CD4-positive, alpha-beta T cell treated with Interferon alpha-2 for 1 hour (primary cell): ENCODE measurements around the gene FAM193A.
A peak's percentile ranks its signal among the peaks of the same experiment; 100 is the strongest.
"Not testable (repeated sequence)": the region's sequence is repeated elsewhere in the genome, so short reads cannot be mapped to it uniquely, and the experiment has no call there.

Source experiments
- DNase-seq, 2 donors: peaks; one replicate each; pipeline ENCODE4 v3.0.0-alpha.2; 2020 to 2022

Gene FAM193A

DNA sequence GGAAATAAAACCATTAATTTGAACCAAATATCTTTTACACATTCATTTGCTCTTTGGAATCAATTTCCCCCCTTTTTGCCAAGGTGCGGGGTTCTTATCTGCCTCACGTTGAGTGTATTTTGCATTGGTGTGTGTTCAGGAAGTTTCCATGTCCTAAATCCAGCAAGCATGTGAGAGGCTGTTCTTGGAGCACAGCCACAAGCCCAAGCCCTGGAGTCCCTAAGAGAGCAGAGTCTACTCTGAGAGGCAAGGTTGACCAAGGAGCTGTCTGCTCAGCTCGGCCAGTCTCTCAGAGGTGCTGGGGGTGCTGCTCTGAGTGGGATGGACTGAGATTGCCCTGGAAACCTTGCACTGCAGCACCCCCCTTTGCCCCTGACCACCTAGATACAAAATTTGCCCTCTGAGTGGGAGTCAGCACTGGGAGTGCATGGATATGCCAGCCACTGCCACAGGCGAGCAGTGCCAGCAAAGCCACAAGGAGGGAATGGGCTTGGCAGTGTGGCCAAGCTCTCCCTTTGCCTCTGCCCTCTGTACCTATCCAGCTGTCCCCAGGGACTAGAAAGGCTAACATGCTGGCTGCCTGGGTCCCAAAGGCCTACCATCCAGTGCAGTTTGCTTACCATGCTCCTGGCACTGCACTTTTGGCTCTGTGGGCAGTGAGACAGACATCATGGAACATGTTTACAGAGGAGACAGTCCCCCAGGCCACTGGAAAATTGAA is 20.5 kb upstream of the FAM193A start:
- no peak for DNase-seq

GRCh38 chr4:2516635-2517034 is 19.8 kb upstream of the FAM193A start:
- DNase-seq: no peak

GRCh38 chr4:2526559-2526958 is 9.9 kb upstream of the FAM193A start:
- DNase-seq: no peak

DNA sequence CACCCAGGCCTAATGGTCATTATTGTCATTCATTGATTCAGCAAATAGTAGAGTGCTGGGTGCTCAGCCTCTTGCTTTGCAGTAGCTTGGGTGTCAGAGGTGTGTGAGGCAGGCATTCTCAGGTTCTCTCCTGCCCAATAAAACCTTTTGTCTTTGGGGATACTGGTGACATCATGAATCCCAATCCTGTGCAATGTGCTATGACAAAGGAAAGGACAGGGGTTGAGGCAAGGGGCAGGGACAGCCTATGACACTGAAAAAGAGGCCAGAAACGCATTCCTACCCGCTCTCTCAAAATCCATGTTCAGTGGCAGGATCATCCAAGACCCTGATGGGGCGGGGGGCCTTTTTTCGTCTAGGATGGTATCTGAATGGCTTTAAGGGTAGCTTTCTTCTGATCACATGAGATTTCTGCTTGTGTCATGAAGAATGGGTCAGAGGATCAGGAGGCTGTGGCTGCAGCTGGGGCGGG is 1.5 kb upstream of the FAM193A start:
- no peak for DNase-seq

- DNase-seq: peak; percentile 59
Measured at GRCh38 chr4:2535376-2536192, 863 bp upstream of the FAM193A start.

- peak; percentile 49 to 61 for DNase-seq
Measured at GRCh38 chr4:2537011-2537830, 774 bp downstream of the FAM193A start.

DNA sequence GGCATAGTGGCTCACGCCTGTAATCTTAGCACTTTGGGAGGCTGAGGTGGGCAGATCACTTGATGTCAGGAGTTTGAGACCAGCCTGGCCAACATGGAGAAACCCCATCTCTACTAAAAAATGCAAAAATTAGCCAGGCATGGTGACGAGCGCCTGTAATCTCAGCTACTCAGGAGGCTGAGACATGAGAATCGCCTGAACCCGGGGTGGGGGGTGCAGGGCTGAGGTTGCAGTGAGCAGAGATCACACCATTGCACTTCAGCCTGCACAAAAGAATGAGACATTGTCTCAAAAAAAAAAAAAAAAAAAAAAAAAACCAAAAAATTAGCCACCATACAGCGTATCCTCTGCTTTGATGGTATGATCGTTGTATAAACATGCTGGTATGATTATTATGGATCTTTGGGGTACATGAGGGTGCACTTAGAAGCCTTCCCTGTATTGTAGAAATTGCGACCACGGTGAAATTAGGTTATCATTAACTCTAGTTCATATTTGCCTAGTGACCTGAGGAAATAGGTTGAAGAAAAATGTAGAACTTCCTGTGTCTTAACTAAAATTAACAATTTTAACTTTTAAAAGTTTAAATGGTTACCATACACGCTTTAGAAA is 7.2 kb downstream of the FAM193A start:
- not testable (repeated sequence) for DNase-seq

GRCh38 chr4:2545321-2546013 is 9.0 kb downstream of the FAM193A start:
- DNase-seq: no peak

GRCh38 chr4:2546286-2546823 is 9.9 kb downstream of the FAM193A start:
- DNase-seq: no peak

GRCh38 chr4:2546961-2547691 is 10.7 kb downstream of the FAM193A start:
- DNase-seq: not testable (repeated sequence)

GRCh38 chr4:2551118-2551517 is 14.7 kb downstream of the FAM193A start:
- no peak for DNase-seq

GRCh38 chr4:2552806-2553205 is 16.4 kb downstream of the FAM193A start:
- no peak for DNase-seq

GRCh38 chr4:2558301-2558700 is 21.9 kb downstream of the FAM193A start:
- no peak for DNase-seq

DNA sequence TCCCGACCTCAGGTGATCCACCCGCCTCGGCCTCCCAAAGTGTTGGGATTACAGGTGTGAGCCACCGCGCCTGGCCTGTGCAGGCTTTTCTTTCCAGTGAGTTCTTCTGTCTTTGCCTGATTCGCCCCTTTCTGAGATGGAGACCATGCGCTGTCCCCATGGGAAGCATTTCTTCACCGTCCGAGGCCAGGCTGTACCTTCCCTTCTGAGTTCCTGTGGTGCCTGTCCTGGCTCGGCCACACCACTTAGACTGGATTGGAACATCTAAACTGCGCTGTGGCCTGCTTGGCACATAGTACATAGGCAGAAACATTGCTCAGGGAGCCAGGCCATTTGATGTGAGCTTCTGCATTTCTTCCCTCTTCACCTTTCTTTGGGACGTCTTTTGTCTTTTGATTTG is 23.7 kb downstream of the FAM193A start:
- no peak for DNase-seq

- no peak for DNase-seq
Measured at GRCh38 chr4:2565533-2565932, 29.1 kb downstream of the FAM193A start.

DNA sequence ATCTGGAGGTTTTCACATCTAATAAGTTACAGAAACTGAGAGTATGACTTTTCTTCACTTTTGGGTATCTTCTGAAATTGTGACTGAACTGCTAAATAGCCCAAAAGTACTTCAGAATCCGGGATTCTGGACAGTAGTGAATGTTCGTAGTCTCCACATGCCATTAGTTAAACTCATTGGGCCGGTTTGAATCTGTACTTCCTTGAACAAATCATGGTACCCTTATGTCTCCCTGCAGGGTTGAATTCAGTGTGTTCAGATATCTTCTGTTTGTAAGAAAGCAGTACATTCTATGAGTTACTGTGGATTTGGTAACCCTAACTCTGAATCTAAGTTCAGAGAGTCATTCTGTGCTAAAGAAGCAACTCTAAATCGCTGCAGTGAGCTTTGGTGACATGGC is 33.6 kb downstream of the FAM193A start:
- DNase-seq: no peak

DNA sequence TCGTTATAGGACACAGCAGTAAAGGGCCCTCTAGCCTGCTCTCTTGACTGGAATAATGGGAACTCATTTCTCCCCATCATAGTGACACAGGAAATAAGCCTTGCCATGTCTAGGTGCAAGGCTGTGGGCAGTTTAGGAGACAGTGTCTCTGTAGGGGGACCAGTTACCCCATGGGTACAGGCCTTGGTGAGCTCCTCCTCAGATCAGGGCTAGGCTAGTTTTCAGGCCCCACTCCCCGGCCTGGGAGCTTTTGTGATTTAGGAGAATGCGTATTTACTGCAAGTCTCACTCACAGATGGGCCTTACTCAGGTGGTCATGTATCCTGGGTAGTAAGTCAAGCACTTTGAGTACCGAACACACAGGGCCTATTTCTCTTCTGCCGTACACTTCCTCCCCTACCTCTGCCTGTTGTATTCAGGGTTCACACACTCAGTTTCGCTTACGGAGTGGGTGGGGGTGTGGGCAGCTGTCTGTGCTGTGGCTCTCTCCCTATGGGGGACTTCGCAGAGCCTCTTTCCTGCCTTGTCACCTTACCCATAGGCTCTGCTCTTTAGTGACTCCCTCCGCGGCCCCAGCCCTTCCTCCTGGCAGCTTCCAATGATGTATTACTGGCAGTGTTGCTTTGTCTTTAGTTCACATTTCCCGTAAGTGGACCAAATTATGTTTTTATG is 34.2 kb downstream of the FAM193A start:
- DNase-seq: peak; percentile 73

DNA sequence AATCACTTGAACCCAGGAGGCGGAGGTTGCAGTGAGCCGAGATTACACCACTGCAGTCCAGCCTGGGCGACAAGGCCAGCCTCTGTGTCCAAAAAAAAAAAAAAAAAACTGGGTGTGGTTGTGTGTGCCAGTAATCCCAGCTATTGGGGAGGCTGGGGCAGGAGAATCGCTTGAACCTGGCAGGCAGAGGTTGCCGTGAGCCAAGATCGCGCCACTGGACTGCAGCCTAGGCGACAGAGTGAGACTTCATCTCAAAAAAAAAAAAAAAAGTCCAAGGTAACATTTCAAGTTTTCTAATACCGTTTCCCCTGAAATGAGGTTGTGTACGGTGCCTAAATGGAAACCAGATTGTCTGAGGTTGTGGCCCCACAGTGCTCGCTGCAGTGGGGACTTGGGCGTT is 35.6 kb downstream of the FAM193A start:
- DNase-seq: no peak

- no peak for DNase-seq
Measured at GRCh38 chr4:2572866-2573265, 36.4 kb downstream of the FAM193A start.

GRCh38 chr4:2574009-2574408 is 37.6 kb downstream of the FAM193A start:
- no peak for DNase-seq

- no peak for DNase-seq
Measured at GRCh38 chr4:2574863-2575262, 38.4 kb downstream of the FAM193A start.
